A673 (cell line): Measurements from ENCODE around the gene BTN2A1.

Experiments used
- CTCF ChIP-seq: fragments of 300-800, 200-600 bp; sonication (generic); conservative IDR thresholded peaks from 2 replicates; pipeline ENCODE4 v1.5.1; 2017; ENCODE audit warnings: low read depth, mild to moderate bottlenecking, antibody characterized with exemption, low read length, moderate library complexity, mixed read lengths
- EZH2 ChIP-seq: fragments of 200-600 bp; sonication (generic); IDR thresholded peaks from 2 replicates; pipeline ENCODE4 v1.6.1; 2017; ENCODE audit warnings: borderline replicate concordance, low read depth, mild to moderate bottlenecking, mixed read lengths, antibody characterized with exemption, low read length; ENCODE audit not compliant: poor library complexity, severe bottlenecking

- TF ChIP-seq EZH2: no peak
- TF ChIP-seq CTCF: no peak
These were observed 27.5 kb downstream of the BTN2A1 start for GRCh38 chr6:26485112-26485780.
